ENCODE measurements around the gene COPG1. TPM values are rescaled to one million over a fixed set of nuclear protein-coding genes. Genes with fewer than 3 reads are reported as not detected.

Gene COPG1
- total RNA-seq, 1 experiment from 2014 or later: 157 TPM

- Histone ChIP-seq H3K4me1 (ENCODE audit: insufficient read depth, low read length, poor library complexity, severe bottlenecking) (no peaks in the 10 kb centered on the region), H3K27me3 (replicated peaks; ENCODE audit: insufficient read depth, low read depth, low read length, poor library complexity) (no peaks in the 10 kb centered on the region), H3K27ac (ENCODE audit: low read depth, low read length, poor library complexity, severe bottlenecking) (no peak overlapping the region), H3K9me3 (ENCODE audit: low read depth, low read length, poor library complexity, severe bottlenecking) (no peaks in the 10 kb centered on the region), H3K36me3 (ENCODE audit: insufficient read depth, low read length, poor library complexity, severe bottlenecking) (peaks cover 83% of the 10 kb centered on the region), H3K4me3 (ENCODE audit: low read depth, low read length, poor library complexity, severe bottlenecking) (no peak overlapping the region)
- POLR2A ChIA-PET (ENCODE audit: low non-redundant PET): no interaction called here
- CTCF ChIA-PET: no interaction called here
- intact Hi-C loops (cut with micrococcal nuclease; ENCODE audit: unreplicated experiment): no loop called here
- TF ChIP-seq, protein P1, sequence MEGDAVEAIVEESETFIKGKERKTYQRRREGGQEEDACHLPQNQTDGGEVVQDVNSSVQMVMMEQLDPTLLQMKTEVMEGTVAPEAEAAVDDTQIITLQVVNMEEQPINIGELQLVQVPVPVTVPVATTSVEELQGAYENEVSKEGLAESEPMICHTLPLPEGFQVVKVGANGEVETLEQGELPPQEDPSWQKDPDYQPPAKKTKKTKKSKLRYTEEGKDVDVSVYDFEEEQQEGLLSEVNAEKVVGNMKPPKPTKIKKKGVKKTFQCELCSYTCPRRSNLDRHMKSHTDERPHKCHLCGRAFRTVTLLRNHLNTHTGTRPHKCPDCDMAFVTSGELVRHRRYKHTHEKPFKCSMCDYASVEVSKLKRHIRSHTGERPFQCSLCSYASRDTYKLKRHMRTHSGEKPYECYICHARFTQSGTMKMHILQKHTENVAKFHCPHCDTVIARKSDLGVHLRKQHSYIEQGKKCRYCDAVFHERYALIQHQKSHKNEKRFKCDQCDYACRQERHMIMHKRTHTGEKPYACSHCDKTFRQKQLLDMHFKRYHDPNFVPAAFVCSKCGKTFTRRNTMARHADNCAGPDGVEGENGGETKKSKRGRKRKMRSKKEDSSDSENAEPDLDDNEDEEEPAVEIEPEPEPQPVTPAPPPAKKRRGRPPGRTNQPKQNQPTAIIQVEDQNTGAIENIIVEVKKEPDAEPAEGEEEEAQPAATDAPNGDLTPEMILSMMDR (conservative IDR thresholded peaks at IDR 0.05; ENCODE audit: low read depth, low read length): no peak
- TF ChIP-seq EZH2 (IDR thresholded peaks at IDR 0.05; ENCODE audit: borderline replicate concordance, low read depth, low read length, poor library complexity, severe bottlenecking): no peak
- DNase-seq (ENCODE audit: low spot score): no peak
- no TSS peak for BruUV-seq (replicated peaks)
Measured at GRCh38 chr3:129259612-129260477, 10.4 kb downstream of the COPG1 start.

GRCh38 chr3:129260606-129261005 lies 11.2 kb downstream of the COPG1 start:
- ChIA-PET CTCF (no interaction called here), POLR2A (ENCODE audit: low non-redundant PET) (no interaction called here)
- Histone ChIP-seq H3K4me1 (ENCODE audit: insufficient read depth, low read length, poor library complexity, severe bottlenecking) (no peaks in the 10 kb centered on the region), H3K36me3 (ENCODE audit: insufficient read depth, low read length, poor library complexity, severe bottlenecking) (peaks cover 86% of the 10 kb centered on the region), H3K27me3 (replicated peaks; ENCODE audit: insufficient read depth, low read depth, low read length, poor library complexity) (no peaks in the 10 kb centered on the region), H3K27ac (ENCODE audit: low read depth, low read length, poor library complexity, severe bottlenecking) (no peak overlapping the region), H3K9me3 (ENCODE audit: low read depth, low read length, poor library complexity, severe bottlenecking) (no peaks in the 10 kb centered on the region), H3K4me3 (ENCODE audit: low read depth, low read length, poor library complexity, severe bottlenecking) (no peak overlapping the region)
- TF ChIP-seq, protein P1 (conservative IDR thresholded peaks at IDR 0.05; ENCODE audit: low read depth, low read length): no peak
- TF ChIP-seq EZH2 (IDR thresholded peaks at IDR 0.05; ENCODE audit: borderline replicate concordance, low read depth, low read length, poor library complexity, severe bottlenecking): no peak
- no peak for DNase-seq (ENCODE audit: low spot score)
- no TSS peak for BruUV-seq (replicated peaks)
- intact Hi-C loops (cut with micrococcal nuclease; ENCODE audit: unreplicated experiment): no loop called here

GRCh38 chr3:129261894-129262293 lies 12.5 kb downstream of the COPG1 start:
- Histone ChIP-seq H3K4me1 (ENCODE audit: insufficient read depth, low read length, poor library complexity, severe bottlenecking) (no peaks in the 10 kb centered on the region), H3K27me3 (replicated peaks; ENCODE audit: insufficient read depth, low read depth, low read length, poor library complexity) (no peaks in the 10 kb centered on the region), H3K27ac (ENCODE audit: low read depth, low read length, poor library complexity, severe bottlenecking) (no peak overlapping the region), H3K9me3 (ENCODE audit: low read depth, low read length, poor library complexity, severe bottlenecking) (no peaks in the 10 kb centered on the region), H3K4me3 (ENCODE audit: low read depth, low read length, poor library complexity, severe bottlenecking) (no peak overlapping the region), H3K36me3 (ENCODE audit: insufficient read depth, low read length, poor library complexity, severe bottlenecking) (peaks cover 86% of the 10 kb centered on the region)
- TF ChIP-seq, protein P1 (conservative IDR thresholded peaks at IDR 0.05; ENCODE audit: low read depth, low read length): no peak
- TF ChIP-seq EZH2 (IDR thresholded peaks at IDR 0.05; ENCODE audit: borderline replicate concordance, low read depth, low read length, poor library complexity, severe bottlenecking): no peak
- ChIA-PET CTCF (no interaction called here), POLR2A (ENCODE audit: low non-redundant PET) (interaction anchor here (0.6 kb wide), 1 partner anchor 53 kb away, joined by 3 read pairs; no protein-coding TSS in a partner anchor)
- intact Hi-C loops (cut with micrococcal nuclease; ENCODE audit: unreplicated experiment): no loop called here
- DNase-seq (ENCODE audit: low spot score): no peak
- no TSS peak for BruUV-seq (replicated peaks)
